ENCODE results near the gene TAF1D. TPM values are rescaled to one million over a fixed set of nuclear protein-coding genes. Genes with fewer than 3 reads are reported as not detected.

Gene TAF1D
- polyA plus RNA-seq, 4 donors, result 108 to 141 (median 128) TPM

DNA sequence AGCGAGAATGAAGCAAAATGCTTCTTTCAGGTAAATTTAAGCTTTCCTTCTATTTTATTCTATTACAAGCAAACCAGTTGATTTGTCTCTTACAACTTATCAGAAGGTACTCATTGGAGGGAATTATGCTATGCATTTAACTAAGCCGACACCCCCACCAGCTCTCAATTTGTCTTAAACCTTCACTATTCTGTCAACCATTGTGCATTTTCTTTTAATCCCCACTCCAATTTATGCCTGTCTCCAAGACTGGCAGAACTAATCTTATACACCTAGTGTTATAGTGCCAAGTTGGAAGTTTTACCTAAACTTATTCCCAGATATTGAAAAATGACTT lies 12.5 kb downstream of the TAF1D start:
- DNase-seq (ENCODE audit: low read depth in 4 of 4, low spot score in 3 of 4), result no peak

DNA sequence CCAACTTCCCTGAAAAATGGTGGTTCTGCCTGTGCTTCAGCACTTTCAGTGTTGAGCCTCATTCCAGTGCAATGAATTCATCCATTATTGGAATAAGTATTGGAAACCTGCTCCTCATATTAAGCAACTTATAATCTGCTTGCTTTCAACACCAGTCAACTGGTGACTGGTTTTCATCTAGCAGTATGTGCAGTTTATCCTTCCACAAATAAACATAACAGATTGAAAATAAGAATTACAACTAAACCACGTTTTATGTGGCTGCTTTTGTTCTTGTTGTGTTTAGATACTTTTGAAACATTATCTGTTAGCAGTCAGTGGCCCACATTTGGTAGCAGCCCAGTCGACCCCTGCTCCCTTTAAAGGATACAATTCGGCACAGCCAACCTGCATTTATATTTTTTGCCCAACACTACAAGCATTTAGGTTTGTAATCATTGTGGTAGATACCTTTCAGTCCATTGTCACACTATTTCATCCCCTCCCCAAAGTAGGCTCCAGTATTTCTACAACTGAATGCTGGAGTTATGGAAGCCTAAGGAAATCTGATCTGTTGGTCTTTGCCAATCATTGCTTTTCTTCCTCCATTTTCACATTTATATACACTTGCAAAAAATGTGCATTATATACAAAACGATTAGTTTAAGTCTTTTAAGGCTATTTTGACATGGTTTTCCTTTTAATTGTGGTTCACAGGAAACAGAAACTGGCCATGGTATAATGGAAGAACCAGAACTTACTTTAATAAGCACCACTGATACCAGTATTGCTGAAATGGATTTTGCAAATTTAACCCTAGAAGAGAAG lies 13.1 kb downstream of the TAF1D start:
- no peak for DNase-seq (ENCODE audit: low read depth in 4 of 4, low spot score in 3 of 4)

DNA sequence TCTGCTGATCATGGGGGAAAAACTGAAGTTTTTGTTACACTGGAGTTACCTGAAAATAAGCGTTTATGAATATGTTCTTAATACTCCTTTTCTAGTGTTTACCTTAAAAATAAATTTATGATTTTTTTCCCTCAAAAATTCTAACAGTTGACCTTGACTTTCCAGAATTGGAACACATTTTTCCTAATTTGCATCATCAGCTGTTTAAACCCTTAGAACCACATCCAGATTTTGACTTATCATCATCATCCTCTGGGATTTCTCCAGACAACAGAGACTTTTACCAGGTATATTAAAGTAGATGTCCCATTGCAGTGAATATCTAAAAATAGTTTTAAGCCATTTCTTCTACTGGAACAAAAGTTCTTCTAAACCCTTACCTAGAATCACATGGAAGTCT lies 17.2 kb downstream of the TAF1D start:
- no peak for DNase-seq (ENCODE audit: low read depth in 4 of 4, low spot score in 3 of 4)

DNA sequence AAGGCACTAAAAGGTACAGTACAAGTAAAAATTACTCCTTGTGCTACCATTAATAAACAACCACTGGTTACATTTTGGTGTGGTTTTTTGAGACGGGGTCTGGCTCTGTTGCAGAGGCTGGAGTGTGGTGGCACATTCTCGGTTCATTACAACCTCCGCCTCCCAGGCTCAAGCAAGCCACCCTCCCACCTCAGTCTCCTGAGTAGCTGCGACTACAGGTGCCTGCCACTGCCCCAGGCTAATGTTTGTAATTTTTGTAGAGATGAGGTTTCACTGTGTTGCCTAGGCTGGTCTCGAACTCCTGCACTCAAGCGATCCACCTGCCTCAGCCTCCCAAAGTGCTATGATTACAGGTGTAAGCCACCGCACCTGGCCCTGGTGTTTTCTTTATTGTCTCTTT lies 20.8 kb downstream of the TAF1D start:
- DNase-seq (ENCODE audit: low read depth in 4 of 4, low spot score in 3 of 4), result no peak

DNA sequence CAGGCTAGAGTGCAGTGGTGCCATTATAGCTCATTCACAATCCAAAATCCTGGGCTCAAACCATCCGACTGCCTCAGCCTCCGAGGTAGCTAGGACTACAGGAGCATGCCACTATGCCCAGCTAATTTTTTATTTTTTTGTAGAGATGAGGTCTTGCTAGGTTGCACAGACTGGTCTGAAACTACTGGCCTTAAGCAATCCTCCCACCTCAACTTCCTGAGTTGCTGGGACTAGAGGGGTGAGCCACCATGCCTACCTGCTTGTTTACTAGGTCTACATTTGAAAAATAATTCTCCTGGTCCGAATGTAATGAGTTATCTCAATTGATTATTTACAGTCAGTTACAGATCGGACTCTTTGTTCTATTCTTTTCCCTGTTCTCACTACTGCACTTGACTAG lies 22.0 kb downstream of the TAF1D start:
- no peak for DNase-seq (ENCODE audit: low read depth in 4 of 4, low spot score in 3 of 4)

DNA sequence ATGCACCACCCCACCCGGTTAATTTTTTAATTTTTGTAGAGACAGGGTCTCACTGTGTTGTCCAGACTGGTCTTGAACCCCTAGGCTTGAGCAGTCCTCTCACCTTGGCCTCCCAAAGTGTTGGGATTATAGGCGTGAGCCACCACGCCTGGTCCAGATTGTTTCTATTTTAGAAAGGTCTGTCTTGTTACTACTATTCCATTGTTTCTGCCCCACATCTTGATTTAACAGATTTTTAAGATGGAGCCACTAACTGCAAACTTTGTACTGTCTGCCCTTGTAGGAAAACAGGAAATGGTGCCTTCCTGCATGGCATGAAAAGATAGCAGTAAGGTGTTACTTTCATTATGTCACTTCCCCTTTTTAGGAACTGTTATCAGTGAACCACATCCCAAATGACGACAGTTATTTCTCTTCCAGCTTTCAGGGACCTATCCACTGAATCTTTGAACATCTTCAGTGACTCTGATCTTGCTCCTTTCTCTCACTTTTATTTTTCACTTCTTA lies 23.2 kb downstream of the TAF1D start:
- DNase-seq (ENCODE audit: low read depth in 4 of 4, low spot score in 3 of 4), result no peak

DNA sequence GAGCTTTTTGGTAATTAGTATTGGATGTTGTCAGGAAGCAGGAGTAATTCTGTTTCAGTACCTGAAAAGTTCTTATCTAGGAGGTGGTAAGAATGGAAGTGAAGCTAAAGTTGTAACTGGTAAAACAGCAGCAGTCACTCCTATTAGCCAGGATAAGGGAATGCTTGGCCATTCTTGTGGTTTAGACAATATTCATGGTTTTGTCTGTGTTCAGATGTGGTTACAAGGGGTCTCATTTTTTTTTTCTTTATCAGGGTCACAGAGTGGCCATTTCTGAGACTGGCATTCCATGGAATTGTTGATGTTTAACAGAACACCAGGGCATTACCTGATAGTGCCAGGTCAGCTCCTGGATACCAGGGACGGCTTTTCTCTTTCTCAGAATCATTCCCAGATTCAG lies 23.8 kb downstream of the TAF1D start:
- DNase-seq (ENCODE audit: low read depth in 4 of 4, low spot score in 3 of 4), result no peak

DNA sequence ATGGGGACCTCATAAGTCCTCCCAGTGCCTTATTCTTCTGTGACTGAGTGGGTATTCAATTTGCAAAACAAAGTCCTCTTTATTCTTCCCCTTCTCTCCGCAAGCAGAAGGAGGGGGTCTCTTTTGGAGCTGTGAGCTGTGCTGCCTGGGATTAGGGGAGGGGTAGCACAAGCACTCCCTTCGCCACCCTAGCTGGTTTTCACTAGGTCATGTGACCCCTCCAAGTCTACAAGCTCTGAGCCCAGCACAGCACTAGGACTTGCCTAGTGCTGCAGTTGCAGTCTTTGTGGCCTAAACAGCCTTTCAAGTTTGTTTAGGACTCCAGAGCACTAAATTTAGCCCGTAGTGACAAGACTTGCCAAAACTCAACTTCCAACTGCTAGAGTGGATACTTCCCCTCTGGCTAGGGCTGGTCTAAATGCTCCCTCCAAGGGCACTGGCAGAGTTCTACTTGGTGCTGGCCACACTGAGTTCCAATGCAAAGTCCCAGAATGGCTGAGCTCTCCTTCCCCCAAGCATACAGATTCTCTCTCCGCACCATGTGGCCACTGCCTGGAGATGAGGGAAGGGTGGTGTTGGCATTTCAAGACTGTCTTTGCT lies 25.4 kb downstream of the TAF1D start:
- no peak for DNase-seq (ENCODE audit: low read depth in 4 of 4, low spot score in 3 of 4)

DNA sequence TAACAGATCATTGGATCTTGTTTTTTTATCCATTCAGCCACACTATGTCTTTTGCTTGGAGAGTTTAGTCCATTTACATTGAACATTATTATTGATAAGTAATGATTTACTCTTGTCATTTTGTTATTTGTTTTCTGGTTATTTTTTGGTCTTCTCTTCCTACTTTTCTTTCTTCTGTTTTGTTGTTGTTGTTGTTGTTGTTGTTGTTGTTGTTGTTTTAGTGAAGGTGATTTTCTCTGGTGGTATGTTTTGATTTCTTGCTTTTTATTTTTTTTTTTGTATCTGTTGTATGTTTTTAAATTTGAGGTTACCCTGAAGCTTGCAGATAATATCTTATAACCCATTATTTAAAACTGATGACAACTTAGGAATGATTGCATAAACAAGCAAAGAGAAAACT lies 28.6 kb downstream of the TAF1D start:
- no peak for DNase-seq (ENCODE audit: low read depth in 4 of 4, low spot score in 3 of 4)

DNA sequence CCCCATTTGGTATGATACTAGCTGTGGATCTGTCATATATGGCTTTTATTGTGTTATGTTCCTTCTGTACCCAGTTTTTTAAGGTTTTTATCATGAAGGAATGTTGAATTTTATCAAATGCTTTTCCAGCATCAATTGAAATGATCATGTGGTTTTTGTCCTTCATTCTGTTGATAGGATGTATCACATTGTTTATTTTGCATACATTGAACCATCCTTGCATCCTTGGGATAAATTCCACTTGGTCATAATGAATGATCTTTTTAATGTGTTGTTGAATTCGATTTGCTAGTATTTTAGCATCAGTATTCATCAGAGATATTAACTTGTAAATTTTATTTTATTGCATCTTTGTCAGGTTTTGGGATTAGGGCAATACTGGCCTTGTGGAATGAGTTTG lies 31.1 kb downstream of the TAF1D start:
- DNase-seq (ENCODE audit: low read depth in 4 of 4, low spot score in 3 of 4), result no peak

DNA sequence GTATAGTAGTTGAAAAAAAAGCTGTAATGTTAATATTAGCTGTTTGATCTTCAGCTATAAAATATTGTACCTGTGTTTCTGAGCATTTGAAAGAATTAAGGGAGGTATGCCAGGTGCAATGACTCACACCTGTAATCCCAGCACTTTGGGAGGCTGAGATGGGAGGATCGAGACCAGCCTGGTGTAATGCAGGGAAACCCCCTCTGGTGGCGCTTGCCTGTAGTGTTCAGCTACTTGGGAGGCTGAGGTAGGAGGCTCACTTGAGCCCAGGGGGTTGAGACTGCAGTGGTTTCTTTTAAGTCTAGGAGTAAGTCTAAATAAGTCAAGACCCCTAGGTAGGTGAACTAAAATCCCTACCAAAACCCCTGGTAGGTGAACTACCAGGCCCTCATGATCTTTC lies 37.1 kb downstream of the TAF1D start:
- no peak for DNase-seq (ENCODE audit: low read depth in 4 of 4, low spot score in 3 of 4)

DNA sequence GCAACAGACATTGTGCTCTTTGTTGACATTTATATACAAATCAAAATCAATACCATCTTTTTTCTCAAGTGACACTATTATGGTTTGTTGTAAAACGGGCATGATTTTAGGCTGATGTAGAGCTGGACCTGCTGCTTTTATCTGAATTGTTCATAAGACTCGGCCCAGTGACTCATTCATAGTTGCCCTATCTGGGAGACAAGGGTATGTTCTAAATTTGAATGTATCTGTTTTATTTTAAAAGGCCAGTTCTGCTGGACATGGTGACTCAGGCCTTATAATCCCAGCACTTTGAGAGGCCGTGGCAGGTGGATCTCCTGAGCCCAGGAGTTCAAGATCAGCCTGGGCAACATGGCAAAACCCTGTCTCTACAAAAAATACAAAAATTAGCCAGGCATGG lies 40.5 kb downstream of the TAF1D start:
- no peak for DNase-seq (ENCODE audit: low read depth in 4 of 4, low spot score in 3 of 4)

DNA sequence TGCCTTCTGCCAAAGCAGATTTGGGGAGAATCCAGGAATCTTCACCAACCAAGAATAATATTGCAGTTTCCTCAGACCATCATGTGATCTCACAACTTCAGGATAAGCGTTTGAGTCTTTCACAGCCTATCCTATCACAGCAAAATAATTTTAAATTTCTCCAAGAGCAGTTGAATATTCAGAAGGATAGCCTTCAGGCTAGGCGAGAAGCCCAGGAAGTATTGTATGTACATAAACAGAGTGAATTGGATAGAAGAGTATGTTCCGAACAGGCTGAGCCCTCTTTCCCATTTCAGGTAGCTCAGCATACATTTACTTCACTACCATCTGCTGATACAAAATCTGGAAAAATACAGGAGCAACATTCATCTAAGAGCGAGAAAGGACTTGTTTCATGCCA lies 43.7 kb downstream of the TAF1D start:
- no peak for DNase-seq (ENCODE audit: low read depth in 4 of 4, low spot score in 3 of 4)

DNA sequence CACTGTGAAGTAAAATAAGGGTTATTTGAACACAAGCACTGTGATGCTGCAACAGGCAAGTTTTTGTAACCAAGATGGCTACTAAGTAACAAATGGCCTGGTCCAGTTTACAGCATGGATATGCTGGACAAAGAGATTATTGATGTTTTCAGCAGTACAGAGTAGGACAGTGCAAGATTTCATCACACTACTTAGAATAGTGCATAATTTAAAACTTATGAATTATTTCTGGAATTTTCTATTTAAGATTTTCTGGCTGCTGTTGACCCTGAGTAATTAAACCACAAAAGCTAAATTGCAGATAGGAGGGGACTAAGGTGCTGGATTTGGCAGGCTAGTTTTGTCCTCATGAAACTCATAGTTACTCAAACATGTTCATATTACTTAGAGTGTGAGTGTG lies 46.7 kb downstream of the TAF1D start:
- no peak for DNase-seq (ENCODE audit: low read depth in 4 of 4, low spot score in 3 of 4)

DNA sequence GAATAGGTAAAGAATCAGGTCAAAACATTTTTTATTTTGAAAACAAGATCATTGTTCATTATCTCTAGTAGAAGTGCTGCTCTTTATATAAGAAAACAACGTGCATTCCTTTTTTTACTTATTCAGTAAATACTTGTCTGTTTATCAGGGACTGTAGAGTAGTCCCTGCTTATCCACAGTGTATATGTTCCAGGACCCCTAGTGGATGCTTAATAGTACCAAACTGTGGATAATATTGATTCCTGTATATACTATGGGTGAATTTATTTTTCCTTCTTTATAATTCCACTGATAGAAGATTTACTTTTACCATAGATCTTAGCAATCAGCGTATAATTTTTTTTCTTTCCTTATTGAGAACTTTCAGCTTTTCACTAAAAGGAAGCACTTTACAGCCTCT lies 47.2 kb downstream of the TAF1D start:
- DNase-seq (ENCODE audit: low read depth in 4 of 4, low spot score in 3 of 4), result no peak

DNA sequence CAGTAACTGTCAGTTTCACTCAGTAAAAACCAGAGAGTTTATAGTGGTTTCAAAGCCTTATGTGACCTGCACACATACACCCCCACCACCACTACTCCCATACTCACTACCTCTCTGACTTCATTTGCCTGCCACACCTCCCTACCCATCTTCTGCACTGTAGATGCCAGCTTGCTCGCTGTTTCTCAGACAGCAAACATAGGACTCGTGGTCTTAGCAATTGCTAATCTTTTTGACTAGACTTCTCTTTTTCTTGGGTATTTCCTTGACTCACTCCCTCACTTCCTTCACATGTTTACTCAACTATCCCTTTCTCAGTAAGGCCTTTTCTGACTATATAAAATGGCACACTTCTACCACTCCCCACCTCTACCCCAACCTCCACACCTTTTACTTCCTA lies 52.1 kb downstream of the TAF1D start:
- DNase-seq (ENCODE audit: low read depth in 4 of 4, low spot score in 3 of 4), result no peak

DNA sequence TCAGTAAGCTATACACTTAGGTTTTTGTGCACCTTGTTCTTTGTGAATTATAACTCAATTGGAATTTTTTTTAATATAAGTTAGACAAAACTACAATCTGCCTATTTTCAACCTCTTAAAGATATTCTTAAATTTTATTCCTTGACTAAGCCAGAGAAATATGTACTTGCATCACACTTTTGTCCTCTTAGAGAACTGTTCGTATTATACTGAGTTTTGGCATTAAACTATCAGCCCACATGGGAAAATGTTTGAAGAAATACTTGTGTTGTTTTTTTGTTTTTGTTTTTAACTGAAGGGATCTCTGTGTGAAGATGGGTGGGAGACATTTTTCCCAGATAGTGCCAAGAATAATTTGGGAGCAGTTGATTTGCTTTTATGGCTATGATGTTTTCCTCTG lies 54.5 kb downstream of the TAF1D start:
- no peak for DNase-seq (ENCODE audit: low read depth in 4 of 4, low spot score in 3 of 4)

DNA sequence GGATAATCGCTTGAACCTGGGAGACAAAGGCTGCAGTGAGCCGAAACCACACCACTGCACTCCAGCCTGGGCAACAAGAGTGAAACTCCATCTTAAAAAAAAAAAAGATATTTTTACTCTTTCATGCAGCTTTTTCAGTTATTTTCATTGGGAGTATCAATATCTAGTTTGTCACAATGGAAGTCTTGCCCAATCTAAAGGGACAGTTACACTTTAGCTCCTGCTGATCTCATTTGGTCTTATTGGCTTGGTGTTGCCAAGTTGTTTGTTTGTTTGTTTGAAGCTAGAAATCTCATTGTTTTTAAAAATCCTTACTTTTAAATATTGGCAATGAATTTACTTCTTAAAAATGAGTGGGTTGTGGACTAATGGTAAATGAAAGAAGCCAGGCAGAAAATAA lies 55.1 kb downstream of the TAF1D start:
- DNase-seq (ENCODE audit: low read depth in 4 of 4, low spot score in 3 of 4), result no peak
